ENCODE measurements around the gene SHC4.
A peak's percentile ranks its signal among the peaks of the same experiment; 100 is the strongest.

The SHC4 gene

GRCh38 chr15:48896869-48897814, 66.6 kb downstream of the SHC4 start:
- no peak overlapping the region for H2AK5ac ChIP-seq (ENCODE audit: low read depth, low read length)
- H3K4me3 ChIP-seq (ENCODE audit: low read length in 2 of 2) = no peak overlapping the region
- H2BK12ac ChIP-seq (ENCODE audit: low read length) = no peak overlapping the region
- H2BK15ac ChIP-seq (ENCODE audit: low read length) = no peak overlapping the region
- no peak overlapping the region for H4K8ac ChIP-seq (ENCODE audit: low read depth, low read length)
- H3K27ac ChIP-seq (replicated peaks; ENCODE audit: low read length) = peak overlapping the region; percentile 81
- H3K9ac ChIP-seq (ENCODE audit: low read depth, low read length, poor library complexity) = no peak overlapping the region
- H2BK120ac ChIP-seq (ENCODE audit: low read depth, low read length) = no peak overlapping the region
- no CpG with 5 or more reads among the region's 13 CpGs for WGBS, 2 donors (ENCODE audit: extremely low coverage in 2 of 2, insufficient read length in 2 of 2, insufficient replicate concordance in 1 of 2)
- peak overlapping the region; percentile 95 for H2AFZ ChIP-seq (ENCODE audit: low read length)
- no peak overlapping the region for H4K91ac ChIP-seq (ENCODE audit: low read depth, low read length, poor library complexity)
- no peak overlapping the region for H2BK5ac ChIP-seq (ENCODE audit: low read length)
- no peak for DNase-seq (ENCODE audit: low spot score)
- H3K18ac ChIP-seq (ENCODE audit: low read length) = peak overlapping the region; percentile 69
- H3K4ac ChIP-seq (ENCODE audit: low read length) = no peak overlapping the region
- H3K36me3 ChIP-seq (replicated peaks in 1 of 2; ENCODE audit: control insufficient read depth in 2 of 2, insufficient read depth in 2 of 2, low read length in 2 of 2) = no peaks in the 10 kb centered on the region
- no peak overlapping the region for H3K23ac ChIP-seq (ENCODE audit: low read depth, low read length, poor library complexity)
- H3K27me3 ChIP-seq (ENCODE audit: control insufficient read depth in 3 of 3, insufficient read depth in 3 of 3, low read depth in 1 of 3, low read length in 3 of 3) = no peaks in the 10 kb centered on the region
- no peaks in the 10 kb centered on the region for H3K79me1 ChIP-seq (ENCODE audit: low read depth, low read length)
- H3K14ac ChIP-seq (ENCODE audit: low read length) = no peak overlapping the region
- peak overlapping the region; percentile 34 for H3K4me2 ChIP-seq (ENCODE audit: insufficient read depth, low read length, poor library complexity, severe bottlenecking)
- H3K4me1 ChIP-seq (ENCODE audit: control insufficient read depth in 2 of 2, insufficient read depth in 1 of 2, low read depth in 1 of 2, low read length in 2 of 2) = peaks cover 13 to 17% of the 10 kb centered on the region in 2 donors
- no peaks in the 10 kb centered on the region for H3K9me3 ChIP-seq (replicated peaks in 1 of 2; ENCODE audit: control insufficient read depth in 2 of 2, insufficient read depth in 1 of 2, low read depth in 1 of 2, low read length in 2 of 2)

- H3K4ac ChIP-seq (ENCODE audit: low read length) = no peak overlapping the region
- H2AK5ac ChIP-seq (ENCODE audit: low read depth, low read length) = no peak overlapping the region
- DNase-seq (ENCODE audit: low spot score) = no peak
- no peaks in the 10 kb centered on the region for H3K27me3 ChIP-seq (ENCODE audit: control insufficient read depth in 3 of 3, insufficient read depth in 3 of 3, low read depth in 1 of 3, low read length in 3 of 3)
- H4K8ac ChIP-seq (ENCODE audit: low read depth, low read length) = no peak overlapping the region
- H2BK12ac ChIP-seq (ENCODE audit: low read length) = no peak overlapping the region
- no peak overlapping the region for H3K23ac ChIP-seq (ENCODE audit: low read depth, low read length, poor library complexity)
- no peak overlapping the region for H3K27ac ChIP-seq (replicated peaks; ENCODE audit: low read length)
- H4K91ac ChIP-seq (ENCODE audit: low read depth, low read length, poor library complexity) = no peak overlapping the region
- H2BK5ac ChIP-seq (ENCODE audit: low read length) = no peak overlapping the region
- H2BK120ac ChIP-seq (ENCODE audit: low read depth, low read length) = no peak overlapping the region
- WGBS, 2 donors (ENCODE audit: extremely low coverage in 2 of 2, insufficient read length in 2 of 2, insufficient replicate concordance in 1 of 2) = no CpG with 5 or more reads among the region's 3 CpGs
- peaks cover 13 to 17% of the 10 kb centered on the region in 2 donors for H3K4me1 ChIP-seq (ENCODE audit: control insufficient read depth in 2 of 2, insufficient read depth in 1 of 2, low read depth in 1 of 2, low read length in 2 of 2)
- H3K14ac ChIP-seq (ENCODE audit: low read length) = no peak overlapping the region
- H3K36me3 ChIP-seq (replicated peaks in 1 of 2; ENCODE audit: control insufficient read depth in 2 of 2, insufficient read depth in 2 of 2, low read length in 2 of 2) = no peaks in the 10 kb centered on the region
- H3K4me2 ChIP-seq (ENCODE audit: insufficient read depth, low read length, poor library complexity, severe bottlenecking) = no peak overlapping the region
- no peaks in the 10 kb centered on the region for H3K79me1 ChIP-seq (ENCODE audit: low read depth, low read length)
- no peak overlapping the region for H3K18ac ChIP-seq (ENCODE audit: low read length)
- no peak overlapping the region for H2BK15ac ChIP-seq (ENCODE audit: low read length)
- H2AFZ ChIP-seq (ENCODE audit: low read length) = no peak overlapping the region
- H3K4me3 ChIP-seq (ENCODE audit: low read length in 2 of 2) = no peak overlapping the region
- no peaks in the 10 kb centered on the region for H3K9me3 ChIP-seq (replicated peaks in 1 of 2; ENCODE audit: control insufficient read depth in 2 of 2, insufficient read depth in 1 of 2, low read depth in 1 of 2, low read length in 2 of 2)
- H3K9ac ChIP-seq (ENCODE audit: low read depth, low read length, poor library complexity) = no peak overlapping the region
Measured at GRCh38 chr15:48893311-48893710, 70.4 kb downstream of the SHC4 start.

GRCh38 chr15:48891232-48891765, 72.4 kb downstream of the SHC4 start:
- Histone ChIP-seq H3K4me2 (ENCODE audit: insufficient read depth, low read length, poor library complexity, severe bottlenecking) (no peak overlapping the region), H2BK12ac (ENCODE audit: low read length) (no peak overlapping the region), H3K27me3 (ENCODE audit: control insufficient read depth in 3 of 3, insufficient read depth in 3 of 3, low read depth in 1 of 3, low read length in 3 of 3) (no peaks in the 10 kb centered on the region), H3K36me3 (replicated peaks in 1 of 2; ENCODE audit: control insufficient read depth in 2 of 2, insufficient read depth in 2 of 2, low read length in 2 of 2) (no peaks in the 10 kb centered on the region), H2AFZ (ENCODE audit: low read length) (peak overlapping the region; percentile 20), H4K91ac (ENCODE audit: low read depth, low read length, poor library complexity) (no peak overlapping the region), H3K23ac (ENCODE audit: low read depth, low read length, poor library complexity) (no peak overlapping the region), H3K9ac (ENCODE audit: low read depth, low read length, poor library complexity) (no peak overlapping the region), H2BK5ac (ENCODE audit: low read length) (no peak overlapping the region), H2BK120ac (ENCODE audit: low read depth, low read length) (no peak overlapping the region), H3K18ac (ENCODE audit: low read length) (no peak overlapping the region), H3K27ac (replicated peaks; ENCODE audit: low read length) (no peak overlapping the region), H2AK5ac (ENCODE audit: low read depth, low read length) (no peak overlapping the region), H3K4me1 (ENCODE audit: control insufficient read depth in 2 of 2, insufficient read depth in 1 of 2, low read depth in 1 of 2, low read length in 2 of 2) (no peaks in the 10 kb centered on the region), H2BK15ac (ENCODE audit: low read length) (no peak overlapping the region), H3K4ac (ENCODE audit: low read length) (no peak overlapping the region), H3K4me3 (ENCODE audit: low read length in 2 of 2) (no peak overlapping the region), H3K9me3 (replicated peaks in 1 of 2; ENCODE audit: control insufficient read depth in 2 of 2, insufficient read depth in 1 of 2, low read depth in 1 of 2, low read length in 2 of 2) (no peaks in the 10 kb centered on the region), H3K14ac (ENCODE audit: low read length) (no peak overlapping the region), H4K8ac (ENCODE audit: low read depth, low read length) (no peak overlapping the region), H3K79me1 (ENCODE audit: low read depth, low read length) (no peaks in the 10 kb centered on the region)
- WGBS, 2 donors (ENCODE audit: extremely low coverage in 2 of 2, insufficient read length in 2 of 2, insufficient replicate concordance in 1 of 2) = no CpG with 5 or more reads among the region's 6 CpGs
- no peak for DNase-seq (ENCODE audit: low spot score)

GRCh38 chr15:48890375-48890972, 73.2 kb downstream of the SHC4 start:
- H3K27ac ChIP-seq (replicated peaks; ENCODE audit: low read length) = no peak overlapping the region
- peak overlapping the region; percentile 48 for H2AFZ ChIP-seq (ENCODE audit: low read length)
- H2BK5ac ChIP-seq (ENCODE audit: low read length) = no peak overlapping the region
- H4K8ac ChIP-seq (ENCODE audit: low read depth, low read length) = no peak overlapping the region
- H2BK15ac ChIP-seq (ENCODE audit: low read length) = no peak overlapping the region
- H3K36me3 ChIP-seq (replicated peaks in 1 of 2; ENCODE audit: control insufficient read depth in 2 of 2, insufficient read depth in 2 of 2, low read length in 2 of 2) = no peaks in the 10 kb centered on the region
- no peak overlapping the region for H3K4ac ChIP-seq (ENCODE audit: low read length)
- no peak overlapping the region for H3K4me2 ChIP-seq (ENCODE audit: insufficient read depth, low read length, poor library complexity, severe bottlenecking)
- DNase-seq (ENCODE audit: low spot score) = no peak
- H2BK120ac ChIP-seq (ENCODE audit: low read depth, low read length) = no peak overlapping the region
- no peaks in the 10 kb centered on the region for H3K9me3 ChIP-seq (replicated peaks in 1 of 2; ENCODE audit: control insufficient read depth in 2 of 2, insufficient read depth in 1 of 2, low read depth in 1 of 2, low read length in 2 of 2)
- H3K9ac ChIP-seq (ENCODE audit: low read depth, low read length, poor library complexity) = no peak overlapping the region
- H3K4me3 ChIP-seq (ENCODE audit: low read length in 2 of 2) = no peak overlapping the region
- WGBS, 2 donors (ENCODE audit: extremely low coverage in 2 of 2, insufficient read length in 2 of 2, insufficient replicate concordance in 1 of 2) = no CpG with 5 or more reads among the region's 10 CpGs
- no peak overlapping the region for H3K23ac ChIP-seq (ENCODE audit: low read depth, low read length, poor library complexity)
- no peak overlapping the region for H2BK12ac ChIP-seq (ENCODE audit: low read length)
- H3K14ac ChIP-seq (ENCODE audit: low read length) = no peak overlapping the region
- H3K27me3 ChIP-seq (ENCODE audit: control insufficient read depth in 3 of 3, insufficient read depth in 3 of 3, low read depth in 1 of 3, low read length in 3 of 3) = no peaks in the 10 kb centered on the region
- H2AK5ac ChIP-seq (ENCODE audit: low read depth, low read length) = no peak overlapping the region
- H3K4me1 ChIP-seq (ENCODE audit: control insufficient read depth in 2 of 2, insufficient read depth in 1 of 2, low read depth in 1 of 2, low read length in 2 of 2) = no peaks in the 10 kb centered on the region
- no peak overlapping the region for H4K91ac ChIP-seq (ENCODE audit: low read depth, low read length, poor library complexity)
- H3K79me1 ChIP-seq (ENCODE audit: low read depth, low read length) = no peaks in the 10 kb centered on the region
- no peak overlapping the region for H3K18ac ChIP-seq (ENCODE audit: low read length)
